ENCODE results near the gene MAL. TPM values are rescaled to one million over a fixed set of nuclear protein-coding genes. Genes with fewer than 3 reads are reported as not detected.

Gene MAL
- total RNA-seq, 1 donor from 2014 or later: not detected

- CTCF ChIA-PET: no interaction called here
- Mint-ChIP-seq H3K4me1 (no peaks in the 10 kb centered on the region), H3K4me3 (no peak overlapping the region), H3K27ac (no peak overlapping the region), H3K36me3 (ENCODE audit: low read depth) (no peaks in the 10 kb centered on the region), H3K27me3 (peaks cover 11% of the 10 kb centered on the region), H3K9me3 (no peaks in the 10 kb centered on the region)
- no peak for TF ChIP-seq CTCF (IDR thresholded peaks at IDR 0.05)
- POLR2A ChIA-PET: no interaction called here
- intact Hi-C loops (cut with micrococcal nuclease): no loop called here
- ATAC-seq (ENCODE audit: low read depth) (no peak), DNase-seq (no peak)
Measured at GRCh38 chr2:94994063-94994913, 31.2 kb upstream of the MAL start.

GRCh38 chr2:94994914-94995552, 30.5 kb upstream of the MAL start:
- POLR2A ChIA-PET: no interaction called here
- H3K4me1 Mint-ChIP-seq: no peaks in the 10 kb centered on the region
- CTCF ChIA-PET: interaction anchor here (0.5 kb wide), 1 partner anchor 16 kb away, joined by 3 read pairs; no protein-coding TSS in a partner anchor
- H3K27ac Mint-ChIP-seq: no peak overlapping the region
- no peaks in the 10 kb centered on the region for H3K36me3 Mint-ChIP-seq (ENCODE audit: low read depth)
- no peaks in the 10 kb centered on the region for H3K9me3 Mint-ChIP-seq
- DNase-seq (no peak), ATAC-seq (ENCODE audit: low read depth) (no peak)
- H3K4me3 Mint-ChIP-seq: no peak overlapping the region
- intact Hi-C loops (cut with micrococcal nuclease): no loop called here
- TF ChIP-seq CTCF (IDR thresholded peaks at IDR 0.05): no peak
- peaks cover 11% of the 10 kb centered on the region for H3K27me3 Mint-ChIP-seq

GRCh38 chr2:94995553-94996304, 29.8 kb upstream of the MAL start:
- no peaks in the 10 kb centered on the region for H3K4me1 Mint-ChIP-seq
- no peak for TF ChIP-seq CTCF (IDR thresholded peaks at IDR 0.05)
- DNase-seq (no peak), ATAC-seq (ENCODE audit: low read depth) (no peak)
- no peak overlapping the region for H3K27ac Mint-ChIP-seq
- intact Hi-C loops (cut with micrococcal nuclease): no loop called here
- CTCF ChIA-PET: no interaction called here
- H3K27me3 Mint-ChIP-seq: peaks cover 15% of the 10 kb centered on the region
- H3K4me3 Mint-ChIP-seq: no peak overlapping the region
- POLR2A ChIA-PET: no interaction called here
- no peaks in the 10 kb centered on the region for H3K9me3 Mint-ChIP-seq
- H3K36me3 Mint-ChIP-seq (ENCODE audit: low read depth): no peaks in the 10 kb centered on the region

GRCh38 chr2:94996305-94997100, 29.0 kb upstream of the MAL start:
- TF ChIP-seq CTCF (IDR thresholded peaks at IDR 0.05): no peak

More at GRCh38 chr2:94996305-94997100, 29.0 kb upstream of the MAL start:
- intact Hi-C loops (cut with micrococcal nuclease): no loop called here
- no peaks in the 10 kb centered on the region for H3K4me1 Mint-ChIP-seq
- ChIA-PET POLR2A (no interaction called here), CTCF (no interaction called here)
- H3K4me3 Mint-ChIP-seq: no peak overlapping the region
- H3K27ac Mint-ChIP-seq: no peak overlapping the region
- no peak for ATAC-seq (ENCODE audit: low read depth)
- DNase-seq: no peak
- H3K27me3 Mint-ChIP-seq: peaks cover 15% of the 10 kb centered on the region
- no peaks in the 10 kb centered on the region for H3K9me3 Mint-ChIP-seq
- H3K36me3 Mint-ChIP-seq (ENCODE audit: low read depth): no peaks in the 10 kb centered on the region

Data from activated B cell treated with CpG ODN at 0.5 μM for 24 hours (primary cell).